HTERT RPE-1 (cell line): ENCODE measurements around the gene TTLL5.
"Not testable (repeated sequence)": the region's sequence is repeated elsewhere in the genome, so short reads cannot be mapped to it uniquely, and the experiment has no call there.

Experiments
- in situ Hi-C: fragments of 300-500 bp; cut with MboI; formaldehyde crosslinking; loops from 4 replicates; pipeline ENCODE4 v1.14.3; 2020; ENCODE audit warnings: low sequenced_read_pairs

The TTLL5 gene

GRCh38 chr14:75831455-75831854, 170.4 kb downstream of the TTLL5 start:
- in situ Hi-C loops: no loop called here

- in situ Hi-C loops: no loop called here
These were observed 170.9 kb downstream of the TTLL5 start for GRCh38 chr14:75831952-75832351.

GRCh38 chr14:75832621-75833297, 171.7 kb downstream of the TTLL5 start:
- in situ Hi-C loops: no loop called here

- in situ Hi-C loops: no loop called here
These were observed 172.4 kb downstream of the TTLL5 start for GRCh38 chr14:75833326-75834020.

- in situ Hi-C loops: no loop called here
These were observed 174.2 kb downstream of the TTLL5 start for GRCh38 chr14:75835156-75835725.

GRCh38 chr14:75835737-75836136, 174.7 kb downstream of the TTLL5 start:
- in situ Hi-C loops: no loop called here

GRCh38 chr14:75837151-75837787, 176.2 kb downstream of the TTLL5 start:
- in situ Hi-C loops: no loop called here

GRCh38 chr14:75840911-75841310, 179.9 kb downstream of the TTLL5 start:
- in situ Hi-C loops: no loop called here

- in situ Hi-C loops: no loop called here
These were observed 181.5 kb downstream of the TTLL5 start for GRCh38 chr14:75842551-75842950.

- in situ Hi-C loops: no loop called here
These were observed 183.4 kb downstream of the TTLL5 start for GRCh38 chr14:75844486-75844885.

- in situ Hi-C loops: no loop called here
These were observed 184.2 kb downstream of the TTLL5 start for GRCh38 chr14:75845136-75845804.

- in situ Hi-C loops: not testable (repeated sequence)
These were observed 185.6 kb downstream of the TTLL5 start for GRCh38 chr14:75846694-75847093.

GRCh38 chr14:75847584-75847983, 186.5 kb downstream of the TTLL5 start:
- in situ Hi-C loops: no loop called here

GRCh38 chr14:75848167-75848913, 187.3 kb downstream of the TTLL5 start:
- in situ Hi-C loops: no loop called here

GRCh38 chr14:75849300-75849895, 188.4 kb downstream of the TTLL5 start:
- in situ Hi-C loops: no loop called here

- in situ Hi-C loops: no loop called here
These were observed 190.5 kb downstream of the TTLL5 start for GRCh38 chr14:75851574-75851866.

- in situ Hi-C loops: no loop called here
These were observed 193.2 kb downstream of the TTLL5 start for GRCh38 chr14:75854111-75854799.

GRCh38 chr14:75857199-75857598, 196.2 kb downstream of the TTLL5 start:
- in situ Hi-C loops: no loop called here

- in situ Hi-C loops: no loop called here
These were observed 197.3 kb downstream of the TTLL5 start for GRCh38 chr14:75858362-75858761.

GRCh38 chr14:75859746-75860145, 198.7 kb downstream of the TTLL5 start:
- in situ Hi-C loops: no loop called here
